Astrocyte (in vitro differentiated cells and primary cell): Measurements from ENCODE around the gene CHCHD6. TPM values are rescaled to one million over a fixed set of nuclear protein-coding genes. Genes with fewer than 3 reads are reported as not detected.

Experiments used
- DNase-seq: peaks from one replicate; pipeline ENCODE4 v3.0.0-alpha.2; 2010; ENCODE audit warnings: low read depth
- FAIRE-seq: peaks from 2 replicates; lab custom pipeline; 2011; peaks lifted over from hg19 to GRCh38; lab: Jason Lieb, UNC
- H2AFZ ChIP-seq: 2 replicates; pipeline ENCODE4 v1.6.0; 2012; ENCODE audit warnings: low read depth, low read length, inconsistent platforms
- H3K27ac ChIP-seq: 2 replicates; pipeline ENCODE4 v1.5.1; 2011; ENCODE audit warnings: low read depth, low read length, inconsistent platforms
- H3K27me3 ChIP-seq: 2 replicates; pipeline ENCODE4 v1.6.0; 2011; ENCODE audit warnings: low read length, inconsistent platforms; ENCODE audit not compliant: insufficient read depth
- H3K36me3 ChIP-seq: 2 replicates; pipeline ENCODE4 v1.5.1; 2011; ENCODE audit warnings: low read length, inconsistent platforms; ENCODE audit not compliant: insufficient read depth
- H3K4me1 ChIP-seq: 2 replicates; pipeline ENCODE4 v1.5.1; 2011; ENCODE audit warnings: low read length, inconsistent platforms; ENCODE audit not compliant: insufficient read depth
- H3K4me2 ChIP-seq: 2 replicates; pipeline ENCODE4 v1.6.0; 2012; ENCODE audit warnings: low read length, inconsistent platforms
- H3K4me3 ChIP-seq: 2 replicates; pipeline ENCODE4 v1.5.1; 2011; ENCODE audit warnings: low read depth, mild to moderate bottlenecking, low read length, inconsistent platforms; ENCODE audit not compliant: insufficient read depth
- H3K79me2 ChIP-seq: 2 replicates; pipeline ENCODE4 v1.6.0; 2012; ENCODE audit warnings: mild to moderate bottlenecking, low read length, inconsistent platforms; ENCODE audit not compliant: insufficient read depth
- H3K9ac ChIP-seq: 2 replicates; pipeline ENCODE4 v1.6.0; 2012; ENCODE audit warnings: mild to moderate bottlenecking, low read length, inconsistent platforms
- H3K9me3 ChIP-seq: 2 replicates; pipeline ENCODE4 v1.5.1; 2012; ENCODE audit warnings: low read depth, mild to moderate bottlenecking, low read length, inconsistent platforms; ENCODE audit not compliant: insufficient read depth
- H4K20me1 ChIP-seq: 2 replicates; pipeline ENCODE4 v1.6.0; 2012; ENCODE audit warnings: low read length, inconsistent platforms; ENCODE audit not compliant: insufficient read depth
- H3K27ac Mint-ChIP-seq: one replicate; pipeline ENCODE4 v1.8.0; 2021; ENCODE audit warnings: mild to moderate bottlenecking, mixed read lengths; ENCODE audit not compliant: unreplicated experiment
- H3K27me3 Mint-ChIP-seq: one replicate; pipeline ENCODE4 v1.8.0; 2021; ENCODE audit warnings: low read depth, mixed read lengths; ENCODE audit not compliant: unreplicated experiment
- H3K36me3 Mint-ChIP-seq: one replicate; pipeline ENCODE4 v1.8.0; 2021; ENCODE audit warnings: low read depth, mixed read lengths; ENCODE audit not compliant: unreplicated experiment
- H3K4me1 Mint-ChIP-seq: one replicate; pipeline ENCODE4 v1.8.0; 2021; ENCODE audit warnings: low read depth, mixed read lengths; ENCODE audit not compliant: unreplicated experiment
- H3K4me3 Mint-ChIP-seq: one replicate; pipeline ENCODE4 v1.8.0; 2021; ENCODE audit warnings: mild to moderate bottlenecking, moderate library complexity, mixed read lengths; ENCODE audit not compliant: unreplicated experiment
- H3K9me3 Mint-ChIP-seq: one replicate; pipeline ENCODE4 v1.8.0; 2021; ENCODE audit warnings: mild to moderate bottlenecking, mixed read lengths; ENCODE audit not compliant: unreplicated experiment
- EZH2 ChIP-seq: IDR thresholded peaks from 2 replicates; pipeline ENCODE4 v1.6.1; 2012; ENCODE audit warnings: mild to moderate bottlenecking, low read length, inconsistent platforms; ENCODE audit not compliant: insufficient read depth
- total RNA-seq: library from RNA; stranded (reverse); gene quantifications from 2 replicates; pipeline ENCODE4 v1.2.1, GENCODE V29; 2021
- TF ChIP-seq, protein P1 (sequence below): IDR thresholded peaks from 2 replicates; pipeline ENCODE4 v1.5.1; 2011; ENCODE audit warnings: low read depth, mild to moderate bottlenecking, inconsistent platforms, low read length, moderate library complexity; ENCODE audit not compliant: insufficient read depth

Gene CHCHD6
- total RNA-seq, 1 donor from 2014 or later = 21.1 TPM

DNA sequence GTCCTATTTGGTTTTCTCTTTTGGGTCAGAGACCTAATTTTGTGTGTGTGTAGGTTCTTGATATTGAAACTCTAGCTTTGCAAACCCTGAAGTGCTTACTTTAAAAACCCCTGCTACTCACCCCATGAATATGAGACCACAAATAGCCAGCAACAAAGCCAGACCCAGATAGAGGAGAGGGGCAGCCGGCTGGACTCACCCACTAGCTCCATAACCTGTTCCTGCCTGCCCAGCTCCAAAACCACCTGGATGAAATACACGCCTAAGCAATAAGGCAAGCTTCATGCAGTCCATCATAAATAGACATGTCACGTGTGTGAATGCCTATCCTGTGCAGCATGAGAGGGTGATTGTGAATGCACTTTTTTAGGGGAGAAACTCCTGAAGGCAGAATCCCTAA, 45.5 kb upstream of the CHCHD6 start:
- H3K27ac Mint-ChIP-seq = no peak overlapping the region
- peaks cover 40% of the 10 kb centered on the region for H3K27me3 Mint-ChIP-seq
- Histone ChIP-seq H3K4me3 (no peak overlapping the region), H3K79me2 (no peaks in the 10 kb centered on the region), H3K4me2 (no peak overlapping the region), H3K4me1 (peaks cover 3% of the 10 kb centered on the region), H3K36me3 (no peaks in the 10 kb centered on the region), H3K9ac (no peak overlapping the region), H2AFZ (no peak overlapping the region), H3K27me3 (peaks cover 19% of the 10 kb centered on the region), H3K9me3 (peaks cover 6% of the 10 kb centered on the region), H3K27ac (no peak overlapping the region), H4K20me1 (no peaks in the 10 kb centered on the region)
- peaks cover 15% of the 10 kb centered on the region for H3K9me3 Mint-ChIP-seq
- H3K4me1 Mint-ChIP-seq = no peaks in the 10 kb centered on the region
- DNase-seq (no peak), FAIRE-seq (no peak)
- no peaks in the 10 kb centered on the region for H3K36me3 Mint-ChIP-seq
- H3K4me3 Mint-ChIP-seq = no peak overlapping the region
- TF ChIP-seq, protein P1, sequence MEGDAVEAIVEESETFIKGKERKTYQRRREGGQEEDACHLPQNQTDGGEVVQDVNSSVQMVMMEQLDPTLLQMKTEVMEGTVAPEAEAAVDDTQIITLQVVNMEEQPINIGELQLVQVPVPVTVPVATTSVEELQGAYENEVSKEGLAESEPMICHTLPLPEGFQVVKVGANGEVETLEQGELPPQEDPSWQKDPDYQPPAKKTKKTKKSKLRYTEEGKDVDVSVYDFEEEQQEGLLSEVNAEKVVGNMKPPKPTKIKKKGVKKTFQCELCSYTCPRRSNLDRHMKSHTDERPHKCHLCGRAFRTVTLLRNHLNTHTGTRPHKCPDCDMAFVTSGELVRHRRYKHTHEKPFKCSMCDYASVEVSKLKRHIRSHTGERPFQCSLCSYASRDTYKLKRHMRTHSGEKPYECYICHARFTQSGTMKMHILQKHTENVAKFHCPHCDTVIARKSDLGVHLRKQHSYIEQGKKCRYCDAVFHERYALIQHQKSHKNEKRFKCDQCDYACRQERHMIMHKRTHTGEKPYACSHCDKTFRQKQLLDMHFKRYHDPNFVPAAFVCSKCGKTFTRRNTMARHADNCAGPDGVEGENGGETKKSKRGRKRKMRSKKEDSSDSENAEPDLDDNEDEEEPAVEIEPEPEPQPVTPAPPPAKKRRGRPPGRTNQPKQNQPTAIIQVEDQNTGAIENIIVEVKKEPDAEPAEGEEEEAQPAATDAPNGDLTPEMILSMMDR = no peak
- TF ChIP-seq EZH2 = no peak

DNA sequence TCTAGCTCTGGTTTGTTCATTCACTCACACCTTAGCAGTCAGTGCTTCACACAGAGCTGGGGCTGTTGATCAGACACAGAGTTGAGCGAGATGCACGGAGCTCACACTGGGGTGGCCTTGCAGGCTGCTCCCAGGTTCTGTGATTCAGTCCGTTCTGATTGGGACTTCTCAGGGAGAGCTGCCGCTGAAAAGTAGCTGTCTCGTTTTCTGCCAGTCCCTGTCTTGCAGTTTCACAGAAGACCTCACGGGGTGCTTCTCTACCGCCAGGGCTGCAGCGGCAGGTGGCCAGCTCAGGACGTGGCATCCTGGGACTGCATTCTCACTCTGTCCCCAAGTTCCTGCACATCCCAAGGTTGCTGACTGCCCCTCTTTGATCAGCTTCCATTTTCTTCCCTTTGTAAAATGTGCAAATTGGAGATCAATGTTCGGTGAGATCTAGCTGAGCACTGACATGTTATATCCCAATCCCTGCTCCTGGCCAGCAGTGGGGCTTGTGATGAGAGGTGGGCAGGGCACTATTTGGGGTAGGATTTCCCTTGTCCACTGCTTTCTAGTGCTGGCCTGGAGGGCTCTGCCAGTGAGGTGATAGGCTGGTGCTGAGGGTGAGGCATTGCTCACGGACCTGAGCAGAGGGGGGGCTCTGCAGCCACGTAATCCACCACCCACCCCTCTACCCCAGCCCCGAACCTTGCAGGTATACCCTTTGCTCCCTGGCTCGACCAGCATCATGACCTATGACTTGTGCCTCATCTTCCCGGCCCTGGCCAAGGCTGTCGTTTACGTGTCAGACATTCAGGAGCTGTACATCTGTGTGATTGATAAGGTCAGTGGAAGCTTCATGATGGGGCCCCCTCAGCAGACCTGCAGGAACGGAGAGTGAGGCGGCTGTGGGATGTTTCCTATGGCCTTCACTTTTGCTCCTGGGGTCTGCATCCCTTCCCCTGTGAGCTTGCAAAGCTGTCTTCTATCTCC, 43.8 kb upstream of the CHCHD6 start:
- H3K4me1 Mint-ChIP-seq = no peaks in the 10 kb centered on the region
- no peak overlapping the region for H3K4me3 ChIP-seq
- H3K9me3 Mint-ChIP-seq = peaks cover 15% of the 10 kb centered on the region
- H3K27me3 ChIP-seq = peaks cover 19% of the 10 kb centered on the region
- no peaks in the 10 kb centered on the region for H3K36me3 Mint-ChIP-seq
- TF ChIP-seq, protein P1 = peak; percentile 4
- TF ChIP-seq EZH2 = no peak
- H3K4me2 ChIP-seq = no peak overlapping the region
- H3K27me3 Mint-ChIP-seq = peaks cover 55% of the 10 kb centered on the region
- no peak overlapping the region for H3K4me3 Mint-ChIP-seq
- no peaks in the 10 kb centered on the region for H4K20me1 ChIP-seq
- H3K27ac Mint-ChIP-seq = no peak overlapping the region
- H3K9me3 ChIP-seq = peaks cover 6% of the 10 kb centered on the region
- H2AFZ ChIP-seq = no peak overlapping the region
- H3K9ac ChIP-seq = no peak overlapping the region
- no peak overlapping the region for H3K27ac ChIP-seq
- peaks cover 2% of the 10 kb centered on the region for H3K4me1 ChIP-seq
- no peaks in the 10 kb centered on the region for H3K36me3 ChIP-seq
- no peak for FAIRE-seq
- no peak for DNase-seq
- no peaks in the 10 kb centered on the region for H3K79me2 ChIP-seq
